ENCODE results near the gene WFDC12.

The WFDC12 gene

DNA sequence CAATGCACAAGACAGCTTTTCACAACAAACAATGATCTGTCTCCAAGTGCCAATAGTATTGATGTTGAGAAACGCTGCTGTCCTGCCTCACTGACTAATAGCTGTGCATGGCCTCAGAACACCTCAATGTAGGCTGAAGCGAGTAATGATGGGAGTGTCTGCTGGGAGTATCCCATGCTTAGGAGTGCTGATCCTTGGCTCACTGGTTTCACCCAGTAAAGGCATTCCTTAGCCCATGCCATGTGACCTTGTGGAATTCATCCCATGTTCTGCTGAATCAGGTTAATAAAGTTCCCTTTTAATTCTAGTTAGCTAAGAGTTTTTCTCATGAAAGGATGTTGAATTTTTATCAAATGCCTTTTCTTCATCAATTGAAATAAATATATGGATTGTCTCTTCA lies 3.8 kb upstream of the WFDC12 start:
- TF ChIP-seq TAF1 (IDR thresholded peaks at IDR 0.05; ENCODE audit: borderline replicate concordance, insufficient read depth, low read length) (no peak), FOXP2 (optimal IDR thresholded peaks at IDR 0.05; ENCODE audit: borderline replicate concordance, extremely low read depth, extremely low read length, insufficient read depth) (no peak), SIN3A (IDR thresholded peaks at IDR 0.05; ENCODE audit: borderline replicate concordance, insufficient read depth, low read length) (no peak), POLR2AphosphoS5 (IDR thresholded peaks at IDR 0.05; ENCODE audit: low read depth, low read length) (no peak)
- TF ChIP-seq, protein P1, sequence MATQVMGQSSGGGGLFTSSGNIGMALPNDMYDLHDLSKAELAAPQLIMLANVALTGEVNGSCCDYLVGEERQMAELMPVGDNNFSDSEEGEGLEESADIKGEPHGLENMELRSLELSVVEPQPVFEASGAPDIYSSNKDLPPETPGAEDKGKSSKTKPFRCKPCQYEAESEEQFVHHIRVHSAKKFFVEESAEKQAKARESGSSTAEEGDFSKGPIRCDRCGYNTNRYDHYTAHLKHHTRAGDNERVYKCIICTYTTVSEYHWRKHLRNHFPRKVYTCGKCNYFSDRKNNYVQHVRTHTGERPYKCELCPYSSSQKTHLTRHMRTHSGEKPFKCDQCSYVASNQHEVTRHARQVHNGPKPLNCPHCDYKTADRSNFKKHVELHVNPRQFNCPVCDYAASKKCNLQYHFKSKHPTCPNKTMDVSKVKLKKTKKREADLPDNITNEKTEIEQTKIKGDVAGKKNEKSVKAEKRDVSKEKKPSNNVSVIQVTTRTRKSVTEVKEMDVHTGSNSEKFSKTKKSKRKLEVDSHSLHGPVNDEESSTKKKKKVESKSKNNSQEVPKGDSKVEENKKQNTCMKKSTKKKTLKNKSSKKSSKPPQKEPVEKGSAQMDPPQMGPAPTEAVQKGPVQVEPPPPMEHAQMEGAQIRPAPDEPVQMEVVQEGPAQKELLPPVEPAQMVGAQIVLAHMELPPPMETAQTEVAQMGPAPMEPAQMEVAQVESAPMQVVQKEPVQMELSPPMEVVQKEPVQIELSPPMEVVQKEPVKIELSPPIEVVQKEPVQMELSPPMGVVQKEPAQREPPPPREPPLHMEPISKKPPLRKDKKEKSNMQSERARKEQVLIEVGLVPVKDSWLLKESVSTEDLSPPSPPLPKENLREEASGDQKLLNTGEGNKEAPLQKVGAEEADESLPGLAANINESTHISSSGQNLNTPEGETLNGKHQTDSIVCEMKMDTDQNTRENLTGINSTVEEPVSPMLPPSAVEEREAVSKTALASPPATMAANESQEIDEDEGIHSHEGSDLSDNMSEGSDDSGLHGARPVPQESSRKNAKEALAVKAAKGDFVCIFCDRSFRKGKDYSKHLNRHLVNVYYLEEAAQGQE (IDR thresholded peaks at IDR 0.05; ENCODE audit: insufficient read depth in 1 of 2, low read depth in 2 of 2, low read length in 2 of 2), result no peak

DNA sequence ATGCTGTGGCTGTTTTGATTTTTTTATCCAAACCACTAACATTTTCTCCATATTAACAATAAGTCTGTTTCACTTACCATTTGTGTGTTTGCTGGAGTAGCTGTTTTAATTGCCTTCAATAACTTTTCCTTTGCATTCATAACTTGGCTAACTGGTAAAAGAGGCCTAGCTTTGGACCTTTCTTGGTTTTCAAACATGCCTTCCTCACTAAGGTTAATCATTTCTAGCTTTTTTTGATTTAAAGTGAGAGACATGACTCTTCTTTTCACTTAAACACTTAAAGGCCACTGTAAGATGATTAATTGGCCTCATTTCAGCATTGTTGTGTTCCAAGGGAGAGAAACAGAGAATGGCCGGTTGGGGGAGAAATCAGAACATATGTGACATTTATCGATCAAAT lies 2.9 kb downstream of the WFDC12 start:
- TF ChIP-seq TAF1 (IDR thresholded peaks at IDR 0.05; ENCODE audit: borderline replicate concordance, insufficient read depth, low read length) (no peak), SIN3A (IDR thresholded peaks at IDR 0.05; ENCODE audit: borderline replicate concordance, insufficient read depth, low read length) (no peak), POLR2AphosphoS5 (IDR thresholded peaks at IDR 0.05; ENCODE audit: low read depth, low read length) (no peak), FOXP2 (optimal IDR thresholded peaks at IDR 0.05; ENCODE audit: borderline replicate concordance, extremely low read depth, extremely low read length, insufficient read depth) (no peak)
- TF ChIP-seq, protein P1 (IDR thresholded peaks at IDR 0.05; ENCODE audit: insufficient read depth in 1 of 2, low read depth in 2 of 2, low read length in 2 of 2), result no peak

DNA sequence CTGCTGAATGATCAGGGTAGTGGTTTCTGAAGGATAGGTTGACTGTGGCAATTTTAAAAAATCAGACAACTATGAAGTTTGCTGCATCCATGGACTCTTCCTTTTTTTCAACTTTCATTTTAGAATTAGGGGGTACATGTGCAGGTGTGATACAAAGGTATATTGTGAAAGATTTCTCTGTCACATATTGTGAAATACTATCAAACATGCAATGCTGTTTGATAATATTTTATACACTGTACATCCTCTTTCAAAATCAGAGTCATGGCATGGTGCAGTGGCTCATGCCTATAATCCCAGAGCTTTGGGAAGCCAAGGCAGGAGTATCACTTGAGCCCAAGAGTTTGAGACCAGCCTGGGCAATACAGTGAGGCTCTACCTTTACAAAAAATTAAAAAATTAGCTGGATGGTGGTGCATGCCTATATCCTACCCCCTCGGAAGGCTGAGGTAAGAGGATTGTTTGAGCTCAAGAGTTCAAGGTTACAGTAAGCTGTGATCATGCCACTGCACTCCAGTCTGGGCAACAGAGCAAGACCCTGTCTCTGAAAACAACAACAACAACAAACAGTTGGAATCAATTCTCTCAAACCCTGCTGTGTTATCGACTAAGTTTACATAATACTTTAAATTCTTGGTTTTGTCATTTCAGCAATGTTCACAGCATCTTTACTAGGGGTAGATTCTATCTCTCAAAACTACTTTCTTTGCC lies 4.6 kb downstream of the WFDC12 start:
- TF ChIP-seq FOXP2 (optimal IDR thresholded peaks at IDR 0.05; ENCODE audit: borderline replicate concordance, extremely low read depth, extremely low read length, insufficient read depth) (no peak), POLR2AphosphoS5 (IDR thresholded peaks at IDR 0.05; ENCODE audit: low read depth, low read length) (no peak), SIN3A (IDR thresholded peaks at IDR 0.05; ENCODE audit: borderline replicate concordance, insufficient read depth, low read length) (no peak), TAF1 (IDR thresholded peaks at IDR 0.05; ENCODE audit: borderline replicate concordance, insufficient read depth, low read length) (no peak)
- TF ChIP-seq, protein P1 (IDR thresholded peaks at IDR 0.05; ENCODE audit: insufficient read depth in 1 of 2, low read depth in 2 of 2, low read length in 2 of 2), result no peak

DNA sequence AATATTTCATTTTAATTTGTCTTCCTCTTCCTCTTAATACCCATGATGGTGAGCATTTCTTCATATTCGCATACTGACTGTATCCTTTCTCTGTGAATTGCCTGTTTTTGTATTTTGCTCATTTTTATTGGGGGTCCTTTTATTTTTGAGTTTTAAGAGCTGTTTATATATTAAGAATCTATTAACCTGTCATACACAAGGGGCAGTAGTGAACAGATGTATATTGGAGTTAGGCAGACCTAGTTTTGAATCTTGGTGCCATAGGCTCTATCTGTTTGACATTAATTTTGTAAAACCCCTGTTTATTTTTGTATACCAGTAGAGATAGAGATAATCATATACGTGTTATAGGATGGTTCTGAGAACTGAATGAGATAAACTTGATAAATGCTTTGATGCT lies 6.2 kb downstream of the WFDC12 start:
- TF ChIP-seq FOXP2 (optimal IDR thresholded peaks at IDR 0.05; ENCODE audit: borderline replicate concordance, extremely low read depth, extremely low read length, insufficient read depth), result no peak
- no peak for TF ChIP-seq POLR2AphosphoS5 (IDR thresholded peaks at IDR 0.05; ENCODE audit: low read depth, low read length)
- TF ChIP-seq, protein P1 (IDR thresholded peaks at IDR 0.05; ENCODE audit: insufficient read depth in 1 of 2, low read depth in 2 of 2, low read length in 2 of 2), result no peak
- TF ChIP-seq SIN3A (IDR thresholded peaks at IDR 0.05; ENCODE audit: borderline replicate concordance, insufficient read depth, low read length), result no peak
